ENCODE results near the gene P2RX7. TPM values are rescaled to one million over a fixed set of nuclear protein-coding genes. Genes with fewer than 3 reads are reported as not detected.

P2RX7 gene
- total RNA-seq, 2 donors from 2014 or later: 1.4 to 11.8 TPM

DNA sequence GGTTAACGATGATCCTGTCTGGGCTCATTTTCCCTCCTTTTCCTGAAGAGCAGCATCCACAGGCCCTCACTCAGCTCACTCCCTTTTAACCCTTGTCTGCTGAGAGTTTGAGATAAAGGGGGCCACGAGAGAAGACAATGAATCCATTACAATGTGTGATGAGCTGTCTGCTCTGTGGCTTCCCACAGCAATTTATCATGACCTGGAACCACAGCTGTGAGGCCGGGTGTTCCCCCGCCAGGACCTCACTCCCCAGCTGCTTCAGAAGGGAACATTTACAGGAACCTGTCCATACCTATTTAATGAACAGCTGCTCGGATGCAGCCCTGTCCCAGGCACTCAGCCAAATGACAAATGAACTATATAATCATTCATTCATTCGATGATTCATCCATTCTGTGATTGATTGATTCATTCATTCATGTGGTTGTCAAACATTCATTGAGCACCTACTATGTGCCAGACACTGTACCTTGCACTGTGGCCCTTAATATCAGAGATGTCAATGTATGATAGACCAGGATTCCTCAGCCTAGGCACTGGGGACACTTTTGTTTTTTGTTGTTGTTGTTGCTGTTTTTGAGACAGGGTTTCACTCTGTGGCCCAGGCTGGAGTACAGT is 18.5 kb upstream of the P2RX7 start:
- no peak for DNase-seq (ENCODE audit: low spot score)
- Histone ChIP-seq H3K36me3 (no peaks in the 10 kb centered on the region), H3K4me3 (no peak overlapping the region), H3K27ac (no peak overlapping the region), H3K9me3 (no peaks in the 10 kb centered on the region), H3K4me1 (replicated peaks) (no peaks in the 10 kb centered on the region), H3K27me3 (replicated peaks; ENCODE audit: insufficient read depth) (no peaks in the 10 kb centered on the region)
- WGBS: 49% methylated on average over 6 of the region's 6 CpGs
- intact Hi-C loops (cut with DNase I): no loop called here
- TF ChIP-seq POLR2A (IDR thresholded peaks at IDR 0.05): no peak
- TF ChIP-seq POLR2AphosphoS5 (IDR thresholded peaks at IDR 0.05): no peak
- TF ChIP-seq, protein P1, sequence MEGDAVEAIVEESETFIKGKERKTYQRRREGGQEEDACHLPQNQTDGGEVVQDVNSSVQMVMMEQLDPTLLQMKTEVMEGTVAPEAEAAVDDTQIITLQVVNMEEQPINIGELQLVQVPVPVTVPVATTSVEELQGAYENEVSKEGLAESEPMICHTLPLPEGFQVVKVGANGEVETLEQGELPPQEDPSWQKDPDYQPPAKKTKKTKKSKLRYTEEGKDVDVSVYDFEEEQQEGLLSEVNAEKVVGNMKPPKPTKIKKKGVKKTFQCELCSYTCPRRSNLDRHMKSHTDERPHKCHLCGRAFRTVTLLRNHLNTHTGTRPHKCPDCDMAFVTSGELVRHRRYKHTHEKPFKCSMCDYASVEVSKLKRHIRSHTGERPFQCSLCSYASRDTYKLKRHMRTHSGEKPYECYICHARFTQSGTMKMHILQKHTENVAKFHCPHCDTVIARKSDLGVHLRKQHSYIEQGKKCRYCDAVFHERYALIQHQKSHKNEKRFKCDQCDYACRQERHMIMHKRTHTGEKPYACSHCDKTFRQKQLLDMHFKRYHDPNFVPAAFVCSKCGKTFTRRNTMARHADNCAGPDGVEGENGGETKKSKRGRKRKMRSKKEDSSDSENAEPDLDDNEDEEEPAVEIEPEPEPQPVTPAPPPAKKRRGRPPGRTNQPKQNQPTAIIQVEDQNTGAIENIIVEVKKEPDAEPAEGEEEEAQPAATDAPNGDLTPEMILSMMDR (IDR thresholded peaks at IDR 0.05): no peak

DNA sequence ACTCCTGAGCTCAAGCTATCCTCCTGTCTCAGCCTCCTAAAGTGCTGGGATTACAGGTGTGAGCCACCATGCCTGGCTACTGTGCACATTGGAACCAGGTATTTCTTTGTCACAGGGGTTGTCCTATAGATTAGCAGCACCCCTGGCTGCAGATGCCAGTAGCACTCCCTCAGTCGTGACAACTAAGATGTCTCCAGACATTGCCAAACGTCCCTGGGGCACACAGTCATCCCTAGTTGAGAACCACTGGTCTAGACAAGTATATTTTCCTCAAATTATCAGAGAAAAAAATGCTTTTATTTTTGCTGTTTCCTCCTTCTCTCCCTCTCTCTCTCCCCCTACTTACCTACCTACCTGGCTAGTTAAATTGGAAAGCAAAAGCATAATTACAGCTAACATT is 17.9 kb upstream of the P2RX7 start:
- Histone ChIP-seq H3K36me3 (no peaks in the 10 kb centered on the region), H3K4me3 (no peak overlapping the region), H3K27ac (no peak overlapping the region), H3K27me3 (replicated peaks; ENCODE audit: insufficient read depth) (no peaks in the 10 kb centered on the region), H3K4me1 (replicated peaks) (no peaks in the 10 kb centered on the region), H3K9me3 (no peaks in the 10 kb centered on the region)
- 51% methylated on average over 2 of the region's 2 CpGs for WGBS
- TF ChIP-seq POLR2A (IDR thresholded peaks at IDR 0.05): no peak
- TF ChIP-seq, protein P1 (IDR thresholded peaks at IDR 0.05): no peak
- TF ChIP-seq POLR2AphosphoS5 (IDR thresholded peaks at IDR 0.05): no peak
- intact Hi-C loops (cut with DNase I): no loop called here
- no peak for DNase-seq (ENCODE audit: low spot score)

DNA sequence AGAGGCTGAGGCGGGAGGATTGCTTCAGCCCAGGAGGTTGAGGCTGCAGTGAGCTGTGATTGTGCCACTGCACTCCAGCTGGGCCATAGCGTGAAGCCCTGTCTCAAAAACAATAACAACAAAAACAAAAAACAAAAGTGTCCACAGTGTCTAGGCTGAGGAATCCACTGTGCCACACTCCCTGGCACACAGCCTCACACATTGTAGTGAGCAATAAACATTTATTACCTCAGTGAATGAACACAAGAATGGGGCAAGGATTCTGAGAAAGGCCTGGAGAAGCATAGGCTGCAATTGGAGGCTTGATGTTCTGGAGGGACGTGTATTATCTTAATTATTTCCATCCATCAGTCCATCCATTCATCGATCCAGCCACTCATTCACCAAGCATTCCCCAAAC is 17.1 kb upstream of the P2RX7 start:
- WGBS: 89% methylated on average over 4 of the region's 4 CpGs
- intact Hi-C loops (cut with DNase I): no loop called here

DNA sequence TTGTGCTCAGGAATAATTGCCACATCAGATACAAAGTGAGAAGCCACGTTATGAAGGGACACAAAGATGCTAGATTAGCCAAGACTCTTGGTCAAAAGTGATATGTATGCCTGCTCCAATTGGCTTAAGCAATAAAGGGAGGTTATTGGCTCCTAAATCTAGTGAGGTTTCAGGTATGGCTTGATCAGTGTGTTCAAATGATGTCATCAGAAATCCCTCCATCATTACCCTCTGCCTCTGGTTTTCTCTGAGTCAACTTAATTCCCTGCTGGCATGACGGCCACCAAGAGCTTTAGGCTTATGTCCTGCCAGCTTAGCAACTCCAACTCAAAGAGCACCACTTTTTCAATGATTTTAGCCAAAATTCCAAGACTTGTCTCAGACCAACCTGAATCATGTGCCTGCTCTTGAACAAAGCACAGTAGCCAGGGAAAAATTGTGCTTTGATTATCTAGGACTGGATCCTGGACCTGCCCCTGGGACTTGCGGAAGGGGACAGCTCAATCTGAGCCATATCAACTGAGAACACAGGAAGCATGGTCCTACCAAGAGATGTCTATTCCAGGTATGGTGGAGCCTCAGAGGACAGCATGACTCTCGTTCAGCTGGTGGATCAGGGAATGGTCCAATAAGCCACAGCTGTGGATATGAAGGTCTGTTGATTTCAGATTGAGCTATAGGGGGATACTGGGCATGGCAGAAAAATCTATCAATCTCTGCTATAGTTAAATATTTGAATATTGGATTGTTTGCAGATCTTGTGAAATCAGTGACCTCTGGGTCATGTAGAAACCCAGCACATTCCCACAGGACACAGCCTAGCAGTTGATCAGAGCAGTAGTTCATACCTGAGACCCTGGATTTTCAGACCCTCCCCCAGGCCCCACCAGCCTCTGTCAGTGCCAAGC is 16.1 kb upstream of the P2RX7 start:
- DNase-seq (ENCODE audit: low spot score): no peak
- Histone ChIP-seq H3K36me3 (no peaks in the 10 kb centered on the region), H3K4me3 (no peak overlapping the region), H3K27me3 (replicated peaks; ENCODE audit: insufficient read depth) (no peaks in the 10 kb centered on the region), H3K27ac (no peak overlapping the region), H3K4me1 (replicated peaks) (no peaks in the 10 kb centered on the region), H3K9me3 (no peaks in the 10 kb centered on the region)
- WGBS: 77% methylated on average over 4 of the region's 4 CpGs
- TF ChIP-seq POLR2AphosphoS5 (IDR thresholded peaks at IDR 0.05) (no peak), POLR2A (IDR thresholded peaks at IDR 0.05) (no peak)
- TF ChIP-seq, protein P1 (IDR thresholded peaks at IDR 0.05): no peak
- intact Hi-C loops (cut with DNase I): no loop called here

More for the DNA sequence above, 17.1 kb upstream of the P2RX7 start:
- Histone ChIP-seq H3K4me3 (no peak overlapping the region), H3K27ac (no peak overlapping the region), H3K36me3 (no peaks in the 10 kb centered on the region), H3K4me1 (replicated peaks) (no peaks in the 10 kb centered on the region), H3K27me3 (replicated peaks; ENCODE audit: insufficient read depth) (no peaks in the 10 kb centered on the region), H3K9me3 (no peaks in the 10 kb centered on the region)
- TF ChIP-seq POLR2A (IDR thresholded peaks at IDR 0.05): no peak
- TF ChIP-seq, protein P1 (IDR thresholded peaks at IDR 0.05): no peak
- TF ChIP-seq POLR2AphosphoS5 (IDR thresholded peaks at IDR 0.05): no peak
- no peak for DNase-seq (ENCODE audit: low spot score)

All from prostate gland (tissue), 2 donors.